ENCODE measurements around the gene PRKRA.

DNA sequence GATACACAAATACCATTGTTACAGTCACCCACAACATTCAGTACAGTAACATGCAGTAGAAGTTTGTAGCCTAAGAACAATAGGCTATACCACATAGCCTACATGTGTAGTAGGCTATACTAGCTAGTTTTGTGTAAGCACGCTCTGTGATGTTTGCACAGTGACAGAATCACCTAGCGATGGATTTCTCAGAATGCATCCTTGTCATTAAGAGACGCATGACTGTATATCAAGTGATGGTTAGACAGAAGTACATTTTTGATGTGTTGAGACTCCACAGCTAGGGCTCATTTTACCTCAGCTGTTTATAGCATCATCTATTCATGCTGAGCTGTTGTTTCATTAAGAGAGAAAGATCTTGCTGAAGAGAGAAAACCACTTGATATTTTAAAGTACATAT is 48.7 kb upstream of the PRKRA start:
- TF ChIP-seq, protein P1, sequence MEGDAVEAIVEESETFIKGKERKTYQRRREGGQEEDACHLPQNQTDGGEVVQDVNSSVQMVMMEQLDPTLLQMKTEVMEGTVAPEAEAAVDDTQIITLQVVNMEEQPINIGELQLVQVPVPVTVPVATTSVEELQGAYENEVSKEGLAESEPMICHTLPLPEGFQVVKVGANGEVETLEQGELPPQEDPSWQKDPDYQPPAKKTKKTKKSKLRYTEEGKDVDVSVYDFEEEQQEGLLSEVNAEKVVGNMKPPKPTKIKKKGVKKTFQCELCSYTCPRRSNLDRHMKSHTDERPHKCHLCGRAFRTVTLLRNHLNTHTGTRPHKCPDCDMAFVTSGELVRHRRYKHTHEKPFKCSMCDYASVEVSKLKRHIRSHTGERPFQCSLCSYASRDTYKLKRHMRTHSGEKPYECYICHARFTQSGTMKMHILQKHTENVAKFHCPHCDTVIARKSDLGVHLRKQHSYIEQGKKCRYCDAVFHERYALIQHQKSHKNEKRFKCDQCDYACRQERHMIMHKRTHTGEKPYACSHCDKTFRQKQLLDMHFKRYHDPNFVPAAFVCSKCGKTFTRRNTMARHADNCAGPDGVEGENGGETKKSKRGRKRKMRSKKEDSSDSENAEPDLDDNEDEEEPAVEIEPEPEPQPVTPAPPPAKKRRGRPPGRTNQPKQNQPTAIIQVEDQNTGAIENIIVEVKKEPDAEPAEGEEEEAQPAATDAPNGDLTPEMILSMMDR (IDR thresholded peaks at IDR 0.05; ENCODE audit: low read depth, low read length, missing input control), result no peak
- no peak for TF ChIP-seq RAD21 (IDR thresholded peaks at IDR 0.05)
- TF ChIP-seq SP1 (IDR thresholded peaks at IDR 0.05), result no peak
- no peak for TF ChIP-seq TAF1 (conservative IDR thresholded peaks at IDR 0.05)
- TF ChIP-seq, protein P2, sequence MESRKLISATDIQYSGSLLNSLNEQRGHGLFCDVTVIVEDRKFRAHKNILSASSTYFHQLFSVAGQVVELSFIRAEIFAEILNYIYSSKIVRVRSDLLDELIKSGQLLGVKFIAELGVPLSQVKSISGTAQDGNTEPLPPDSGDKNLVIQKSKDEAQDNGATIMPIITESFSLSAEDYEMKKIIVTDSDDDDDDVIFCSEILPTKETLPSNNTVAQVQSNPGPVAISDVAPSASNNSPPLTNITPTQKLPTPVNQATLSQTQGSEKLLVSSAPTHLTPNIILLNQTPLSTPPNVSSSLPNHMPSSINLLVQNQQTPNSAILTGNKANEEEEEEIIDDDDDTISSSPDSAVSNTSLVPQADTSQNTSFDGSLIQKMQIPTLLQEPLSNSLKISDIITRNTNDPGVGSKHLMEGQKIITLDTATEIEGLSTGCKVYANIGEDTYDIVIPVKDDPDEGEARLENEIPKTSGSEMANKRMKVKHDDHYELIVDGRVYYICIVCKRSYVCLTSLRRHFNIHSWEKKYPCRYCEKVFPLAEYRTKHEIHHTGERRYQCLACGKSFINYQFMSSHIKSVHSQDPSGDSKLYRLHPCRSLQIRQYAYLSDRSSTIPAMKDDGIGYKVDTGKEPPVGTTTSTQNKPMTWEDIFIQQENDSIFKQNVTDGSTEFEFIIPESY (IDR thresholded peaks at IDR 0.05), result no peak
- no peak for TF ChIP-seq GABPA (IDR thresholded peaks at IDR 0.05 in 1 of 2, conservative IDR thresholded peaks at IDR 0.05 in 1 of 2)
- TF ChIP-seq, protein P3, sequence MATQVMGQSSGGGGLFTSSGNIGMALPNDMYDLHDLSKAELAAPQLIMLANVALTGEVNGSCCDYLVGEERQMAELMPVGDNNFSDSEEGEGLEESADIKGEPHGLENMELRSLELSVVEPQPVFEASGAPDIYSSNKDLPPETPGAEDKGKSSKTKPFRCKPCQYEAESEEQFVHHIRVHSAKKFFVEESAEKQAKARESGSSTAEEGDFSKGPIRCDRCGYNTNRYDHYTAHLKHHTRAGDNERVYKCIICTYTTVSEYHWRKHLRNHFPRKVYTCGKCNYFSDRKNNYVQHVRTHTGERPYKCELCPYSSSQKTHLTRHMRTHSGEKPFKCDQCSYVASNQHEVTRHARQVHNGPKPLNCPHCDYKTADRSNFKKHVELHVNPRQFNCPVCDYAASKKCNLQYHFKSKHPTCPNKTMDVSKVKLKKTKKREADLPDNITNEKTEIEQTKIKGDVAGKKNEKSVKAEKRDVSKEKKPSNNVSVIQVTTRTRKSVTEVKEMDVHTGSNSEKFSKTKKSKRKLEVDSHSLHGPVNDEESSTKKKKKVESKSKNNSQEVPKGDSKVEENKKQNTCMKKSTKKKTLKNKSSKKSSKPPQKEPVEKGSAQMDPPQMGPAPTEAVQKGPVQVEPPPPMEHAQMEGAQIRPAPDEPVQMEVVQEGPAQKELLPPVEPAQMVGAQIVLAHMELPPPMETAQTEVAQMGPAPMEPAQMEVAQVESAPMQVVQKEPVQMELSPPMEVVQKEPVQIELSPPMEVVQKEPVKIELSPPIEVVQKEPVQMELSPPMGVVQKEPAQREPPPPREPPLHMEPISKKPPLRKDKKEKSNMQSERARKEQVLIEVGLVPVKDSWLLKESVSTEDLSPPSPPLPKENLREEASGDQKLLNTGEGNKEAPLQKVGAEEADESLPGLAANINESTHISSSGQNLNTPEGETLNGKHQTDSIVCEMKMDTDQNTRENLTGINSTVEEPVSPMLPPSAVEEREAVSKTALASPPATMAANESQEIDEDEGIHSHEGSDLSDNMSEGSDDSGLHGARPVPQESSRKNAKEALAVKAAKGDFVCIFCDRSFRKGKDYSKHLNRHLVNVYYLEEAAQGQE (IDR thresholded peaks at IDR 0.05), result no peak
- no peak for TF ChIP-seq NR2F2 (IDR thresholded peaks at IDR 0.05)
